Testis (tissue), 2 donors: Measurements from ENCODE around the gene GABBR2.

Experiments
- POLR2A ChIP-seq: fragments of 450-650 bp; IDR thresholded peaks from one replicate; pipeline ENCODE4 v1.6.1; 2017; ENCODE audit warnings: antibody characterized with exemption, mild to moderate bottlenecking, moderate library complexity
- TF ChIP-seq, protein P1 (sequence below), 3 experiments: fragments of 450-650 bp in 2 of 3; fragments of 200-600 bp in 1 of 3; sonication (generic) in 1 of 3; IDR thresholded peaks; one replicate each; pipeline ENCODE4 v1.5.1; 2016 to 2019; ENCODE audit warnings: antibody characterized with exemption in 3 of 3, mild to moderate bottlenecking in 2 of 3, moderate library complexity in 1 of 3

- TF ChIP-seq, protein P1, sequence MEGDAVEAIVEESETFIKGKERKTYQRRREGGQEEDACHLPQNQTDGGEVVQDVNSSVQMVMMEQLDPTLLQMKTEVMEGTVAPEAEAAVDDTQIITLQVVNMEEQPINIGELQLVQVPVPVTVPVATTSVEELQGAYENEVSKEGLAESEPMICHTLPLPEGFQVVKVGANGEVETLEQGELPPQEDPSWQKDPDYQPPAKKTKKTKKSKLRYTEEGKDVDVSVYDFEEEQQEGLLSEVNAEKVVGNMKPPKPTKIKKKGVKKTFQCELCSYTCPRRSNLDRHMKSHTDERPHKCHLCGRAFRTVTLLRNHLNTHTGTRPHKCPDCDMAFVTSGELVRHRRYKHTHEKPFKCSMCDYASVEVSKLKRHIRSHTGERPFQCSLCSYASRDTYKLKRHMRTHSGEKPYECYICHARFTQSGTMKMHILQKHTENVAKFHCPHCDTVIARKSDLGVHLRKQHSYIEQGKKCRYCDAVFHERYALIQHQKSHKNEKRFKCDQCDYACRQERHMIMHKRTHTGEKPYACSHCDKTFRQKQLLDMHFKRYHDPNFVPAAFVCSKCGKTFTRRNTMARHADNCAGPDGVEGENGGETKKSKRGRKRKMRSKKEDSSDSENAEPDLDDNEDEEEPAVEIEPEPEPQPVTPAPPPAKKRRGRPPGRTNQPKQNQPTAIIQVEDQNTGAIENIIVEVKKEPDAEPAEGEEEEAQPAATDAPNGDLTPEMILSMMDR (IDR thresholded peaks at IDR 0.05), result no peak
- no peak for TF ChIP-seq POLR2A
Measured at GRCh38 chr9:98315067-98315453, 393.7 kb downstream of the GABBR2 start.
